B cell (primary cell): Measurements from ENCODE around the gene SNED1.

Source experiments
- CTCF ChIP-seq: fragments of 200-600 bp; IDR thresholded peaks from one replicate; pipeline ENCODE4 v1.8.0; 2022; ENCODE audit warnings: antibody characterized with exemption, mild to moderate bottlenecking
- EZH2 ChIP-seq: IDR thresholded peaks from 2 replicates; pipeline ENCODE4 v1.6.1; 2012; ENCODE audit warnings: borderline replicate concordance, low read depth, mild to moderate bottlenecking, moderate library complexity, low read length; ENCODE audit not compliant: insufficient read depth, poor library complexity, severe bottlenecking

DNA sequence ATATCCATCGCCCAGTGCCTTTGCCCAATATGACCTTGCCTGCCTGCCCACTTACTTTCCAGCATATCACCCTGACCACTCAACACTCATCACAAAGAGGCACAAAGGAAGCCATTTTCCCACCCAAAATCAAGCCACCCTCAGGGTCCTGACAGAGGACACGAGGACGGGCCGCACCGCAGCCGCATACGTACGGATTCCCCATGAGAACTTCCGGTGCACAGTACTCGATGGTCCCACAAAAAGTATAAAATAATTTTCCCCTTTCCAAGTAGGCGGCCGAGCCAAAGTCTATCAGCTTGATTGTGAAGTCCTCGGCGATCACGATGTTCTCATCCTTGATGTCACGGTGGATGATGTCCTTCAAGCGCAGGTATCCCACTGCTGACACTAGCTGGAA, 113.6 kb downstream of the SNED1 start:
- no peak for TF ChIP-seq CTCF
- no peak for TF ChIP-seq EZH2
